NCI-H526 (cell line): ENCODE measurements around the gene FAHD2A.
A peak's percentile ranks its signal among the peaks of the same experiment; 100 is the strongest.
"Not testable (repeated sequence)": the region's sequence is repeated elsewhere in the genome, so short reads cannot be mapped to it uniquely, and the experiment has no call there.

Experiments used
- DNase-seq, 2 experiments: peaks; one replicate each; lab custom pipeline; 2025; lab: John Stamatoyannopoulos, UW

FAHD2A gene

GRCh38 chr2:95376311-95377215 is 25.9 kb upstream of the FAHD2A start:
- DNase-seq: no peak

- DNase-seq: no peak
Measured at GRCh38 chr2:95377216-95378123, 25.0 kb upstream of the FAHD2A start.

GRCh38 chr2:95378281-95378680 is 24.2 kb upstream of the FAHD2A start:
- not testable (repeated sequence) for DNase-seq

- no peak for DNase-seq
Measured at GRCh38 chr2:95379371-95379831, 23.1 kb upstream of the FAHD2A start.

- no peak for DNase-seq
Measured at GRCh38 chr2:95380280-95380679, 22.2 kb upstream of the FAHD2A start.

- DNase-seq: no peak
Measured at GRCh38 chr2:95380731-95381130, 21.8 kb upstream of the FAHD2A start.

- DNase-seq: no peak
Measured at GRCh38 chr2:95381212-95382191, 21.0 kb upstream of the FAHD2A start.

- DNase-seq: no peak
Measured at GRCh38 chr2:95382192-95382591, 20.3 kb upstream of the FAHD2A start.

GRCh38 chr2:95382686-95383634 is 19.5 kb upstream of the FAHD2A start:
- DNase-seq: no peak

GRCh38 chr2:95383635-95384027 is 18.9 kb upstream of the FAHD2A start:
- no peak for DNase-seq

- DNase-seq: no peak
Measured at GRCh38 chr2:95384854-95385569, 17.5 kb upstream of the FAHD2A start.

GRCh38 chr2:95385570-95385984 is 16.9 kb upstream of the FAHD2A start:
- no peak for DNase-seq

GRCh38 chr2:95386031-95386430 is 16.5 kb upstream of the FAHD2A start:
- no peak for DNase-seq

GRCh38 chr2:95387358-95387757 is 15.2 kb upstream of the FAHD2A start:
- no peak for DNase-seq

GRCh38 chr2:95388091-95388692 is 14.3 kb upstream of the FAHD2A start:
- no peak for DNase-seq

GRCh38 chr2:95388856-95389244 is 13.7 kb upstream of the FAHD2A start:
- DNase-seq: no peak

GRCh38 chr2:95389245-95390119 is 13.0 kb upstream of the FAHD2A start:
- peak in 1 of 2 experiments; percentile 51 for DNase-seq

GRCh38 chr2:95390272-95390880 is 12.1 kb upstream of the FAHD2A start:
- no peak for DNase-seq
